ENCODE measurements around the gene CCNYL1. TPM values are rescaled to one million over a fixed set of nuclear protein-coding genes. Genes with fewer than 3 reads are reported as not detected.

The CCNYL1 gene
- polyA plus RNA-seq, 1 donor from 2014 or later: 14.7 TPM

DNA sequence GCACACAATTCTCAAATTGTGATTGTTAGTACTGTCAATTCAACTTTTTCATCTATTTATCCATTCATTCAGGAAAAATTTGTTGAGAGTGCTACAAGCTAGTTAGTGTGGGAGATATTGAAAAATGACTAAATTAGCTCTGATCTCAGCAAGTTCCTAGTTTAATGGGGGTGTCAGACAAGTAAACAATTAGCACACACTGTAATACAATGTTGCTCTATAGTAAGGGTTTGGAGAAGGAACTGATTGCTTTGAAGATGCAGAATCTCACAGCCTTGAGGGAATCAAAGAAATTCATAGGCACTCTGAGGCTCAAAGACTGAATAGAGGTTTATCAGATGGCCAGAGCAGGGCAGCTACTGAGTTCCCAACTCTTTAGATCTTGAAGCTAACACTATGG lies 6.8 kb upstream of the CCNYL1 start:
- Histone ChIP-seq H4K20me1 (ENCODE audit: insufficient read depth) (no peaks in the 10 kb centered on the region), H3K9me2 (ENCODE audit: insufficient read depth, low read length) (no peaks in the 10 kb centered on the region), H3K9ac (ENCODE audit: low read length) (no peak overlapping the region), H3F3A (ENCODE audit: insufficient read depth, low read length, poor library complexity, severe bottlenecking) (no peaks in the 10 kb centered on the region), H3K79me2 (replicated peaks; ENCODE audit: insufficient read depth, low read length) (no peaks in the 10 kb centered on the region), H3K4me2 (ENCODE audit: low read length) (no peak overlapping the region), H3K27me3 (ENCODE audit: insufficient read depth, low read depth, low read length) (no peaks in the 10 kb centered on the region), H3K36me3 (ENCODE audit: insufficient read depth, low read length) (no peaks in the 10 kb centered on the region), H3K4me3 (ENCODE audit: low read length) (no peak overlapping the region), H2AFZ (ENCODE audit: low read depth, low read length) (no peak overlapping the region), H3K27ac (ENCODE audit: low read length) (no peak overlapping the region), H3K9me3 (ENCODE audit: low read length) (no peaks in the 10 kb centered on the region)
- TF ChIP-seq EP300 (conservative IDR thresholded peaks at IDR 0.05; ENCODE audit: poor library complexity, severe bottlenecking) (no peak), MXI1 (conservative IDR thresholded peaks at IDR 0.05; ENCODE audit: poor library complexity, severe bottlenecking) (no peak), SMC3 (conservative IDR thresholded peaks at IDR 0.05; ENCODE audit: poor library complexity) (no peak), RAD21 (conservative IDR thresholded peaks at IDR 0.05) (no peak), EZH2 (IDR thresholded peaks at IDR 0.05; ENCODE audit: borderline replicate concordance, insufficient read depth, low read length, poor library complexity, severe bottlenecking) (no peak), TAF1 (IDR thresholded peaks at IDR 0.05; ENCODE audit: low read depth) (no peak), POLR2AphosphoS5 (IDR thresholded peaks at IDR 0.05) (no peak)
- TF ChIP-seq, protein P1, sequence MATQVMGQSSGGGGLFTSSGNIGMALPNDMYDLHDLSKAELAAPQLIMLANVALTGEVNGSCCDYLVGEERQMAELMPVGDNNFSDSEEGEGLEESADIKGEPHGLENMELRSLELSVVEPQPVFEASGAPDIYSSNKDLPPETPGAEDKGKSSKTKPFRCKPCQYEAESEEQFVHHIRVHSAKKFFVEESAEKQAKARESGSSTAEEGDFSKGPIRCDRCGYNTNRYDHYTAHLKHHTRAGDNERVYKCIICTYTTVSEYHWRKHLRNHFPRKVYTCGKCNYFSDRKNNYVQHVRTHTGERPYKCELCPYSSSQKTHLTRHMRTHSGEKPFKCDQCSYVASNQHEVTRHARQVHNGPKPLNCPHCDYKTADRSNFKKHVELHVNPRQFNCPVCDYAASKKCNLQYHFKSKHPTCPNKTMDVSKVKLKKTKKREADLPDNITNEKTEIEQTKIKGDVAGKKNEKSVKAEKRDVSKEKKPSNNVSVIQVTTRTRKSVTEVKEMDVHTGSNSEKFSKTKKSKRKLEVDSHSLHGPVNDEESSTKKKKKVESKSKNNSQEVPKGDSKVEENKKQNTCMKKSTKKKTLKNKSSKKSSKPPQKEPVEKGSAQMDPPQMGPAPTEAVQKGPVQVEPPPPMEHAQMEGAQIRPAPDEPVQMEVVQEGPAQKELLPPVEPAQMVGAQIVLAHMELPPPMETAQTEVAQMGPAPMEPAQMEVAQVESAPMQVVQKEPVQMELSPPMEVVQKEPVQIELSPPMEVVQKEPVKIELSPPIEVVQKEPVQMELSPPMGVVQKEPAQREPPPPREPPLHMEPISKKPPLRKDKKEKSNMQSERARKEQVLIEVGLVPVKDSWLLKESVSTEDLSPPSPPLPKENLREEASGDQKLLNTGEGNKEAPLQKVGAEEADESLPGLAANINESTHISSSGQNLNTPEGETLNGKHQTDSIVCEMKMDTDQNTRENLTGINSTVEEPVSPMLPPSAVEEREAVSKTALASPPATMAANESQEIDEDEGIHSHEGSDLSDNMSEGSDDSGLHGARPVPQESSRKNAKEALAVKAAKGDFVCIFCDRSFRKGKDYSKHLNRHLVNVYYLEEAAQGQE (IDR thresholded peaks at IDR 0.05; ENCODE audit: borderline replicate concordance): no peak
- TF ChIP-seq, protein P2, sequence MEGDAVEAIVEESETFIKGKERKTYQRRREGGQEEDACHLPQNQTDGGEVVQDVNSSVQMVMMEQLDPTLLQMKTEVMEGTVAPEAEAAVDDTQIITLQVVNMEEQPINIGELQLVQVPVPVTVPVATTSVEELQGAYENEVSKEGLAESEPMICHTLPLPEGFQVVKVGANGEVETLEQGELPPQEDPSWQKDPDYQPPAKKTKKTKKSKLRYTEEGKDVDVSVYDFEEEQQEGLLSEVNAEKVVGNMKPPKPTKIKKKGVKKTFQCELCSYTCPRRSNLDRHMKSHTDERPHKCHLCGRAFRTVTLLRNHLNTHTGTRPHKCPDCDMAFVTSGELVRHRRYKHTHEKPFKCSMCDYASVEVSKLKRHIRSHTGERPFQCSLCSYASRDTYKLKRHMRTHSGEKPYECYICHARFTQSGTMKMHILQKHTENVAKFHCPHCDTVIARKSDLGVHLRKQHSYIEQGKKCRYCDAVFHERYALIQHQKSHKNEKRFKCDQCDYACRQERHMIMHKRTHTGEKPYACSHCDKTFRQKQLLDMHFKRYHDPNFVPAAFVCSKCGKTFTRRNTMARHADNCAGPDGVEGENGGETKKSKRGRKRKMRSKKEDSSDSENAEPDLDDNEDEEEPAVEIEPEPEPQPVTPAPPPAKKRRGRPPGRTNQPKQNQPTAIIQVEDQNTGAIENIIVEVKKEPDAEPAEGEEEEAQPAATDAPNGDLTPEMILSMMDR (IDR thresholded peaks at IDR 0.05; ENCODE audit: poor library complexity, severe bottlenecking): no peak

DNA sequence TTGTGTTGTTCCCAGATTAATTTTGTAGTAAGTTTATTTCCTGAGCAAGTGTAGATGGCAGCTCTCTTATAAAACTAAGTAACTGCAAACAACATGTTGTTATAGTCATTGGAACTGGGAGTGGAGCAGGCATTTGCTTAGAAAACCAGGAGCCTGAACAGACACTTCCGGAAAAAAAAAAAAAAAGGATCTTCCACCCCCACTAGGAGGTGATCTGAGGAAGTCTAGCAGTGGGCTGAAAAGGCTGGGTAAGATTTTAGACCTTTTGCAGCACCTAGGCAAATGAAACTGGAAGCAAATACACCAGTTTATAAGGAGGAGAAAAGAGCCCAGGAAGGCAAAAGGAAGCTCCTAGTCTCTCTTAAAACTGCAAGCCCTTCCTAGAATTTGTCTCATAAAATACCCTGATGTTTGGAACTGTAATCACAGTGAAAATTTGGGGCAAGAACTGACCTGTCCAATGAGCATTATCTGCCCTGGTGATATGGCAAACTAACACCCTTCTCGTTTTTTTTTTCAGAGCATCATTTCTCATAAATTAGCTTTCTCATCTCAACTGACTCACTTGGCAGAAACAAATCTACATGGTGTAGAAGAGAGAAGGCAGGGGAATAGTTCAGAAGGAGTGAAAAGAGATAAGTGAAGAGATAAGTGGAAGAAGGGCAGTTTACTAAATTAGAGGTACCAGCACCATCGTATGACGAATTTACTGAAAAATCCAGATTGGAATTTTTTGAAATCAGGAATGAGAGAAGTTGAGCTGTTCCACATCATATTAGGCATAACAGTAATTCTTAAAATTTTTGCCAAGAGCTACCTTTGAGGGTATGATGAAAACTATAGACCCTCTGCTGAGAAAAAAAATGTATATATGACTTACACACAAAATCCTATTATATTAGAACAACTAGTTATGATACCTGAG lies 4.2 kb upstream of the CCNYL1 start:
- H3K4me3 ChIP-seq (ENCODE audit: low read length): no peak overlapping the region
- TF ChIP-seq, protein P1 (IDR thresholded peaks at IDR 0.05; ENCODE audit: borderline replicate concordance): no peak
- TF ChIP-seq, protein P2 (IDR thresholded peaks at IDR 0.05; ENCODE audit: poor library complexity, severe bottlenecking): no peak
- TF ChIP-seq EP300 (conservative IDR thresholded peaks at IDR 0.05; ENCODE audit: poor library complexity, severe bottlenecking): no peak
- TF ChIP-seq RAD21 (conservative IDR thresholded peaks at IDR 0.05): no peak
- no peak for TF ChIP-seq SMC3 (conservative IDR thresholded peaks at IDR 0.05; ENCODE audit: poor library complexity)
- no peak for TF ChIP-seq MXI1 (conservative IDR thresholded peaks at IDR 0.05; ENCODE audit: poor library complexity, severe bottlenecking)
- TF ChIP-seq POLR2AphosphoS5 (IDR thresholded peaks at IDR 0.05): no peak
- TF ChIP-seq EZH2 (IDR thresholded peaks at IDR 0.05; ENCODE audit: borderline replicate concordance, insufficient read depth, low read length, poor library complexity, severe bottlenecking): no peak
- TF ChIP-seq TAF1 (IDR thresholded peaks at IDR 0.05; ENCODE audit: low read depth): no peak
- H3K4me2 ChIP-seq (ENCODE audit: low read length): no peak overlapping the region
- no peaks in the 10 kb centered on the region for H3K36me3 ChIP-seq (ENCODE audit: insufficient read depth, low read length)
- H3K27me3 ChIP-seq (ENCODE audit: insufficient read depth, low read depth, low read length): no peaks in the 10 kb centered on the region
- peaks cover 2% of the 10 kb centered on the region for H3F3A ChIP-seq (ENCODE audit: insufficient read depth, low read length, poor library complexity, severe bottlenecking)
- H3K79me2 ChIP-seq (replicated peaks; ENCODE audit: insufficient read depth, low read length): no peaks in the 10 kb centered on the region
- H4K20me1 ChIP-seq (ENCODE audit: insufficient read depth): no peaks in the 10 kb centered on the region
- no peaks in the 10 kb centered on the region for H3K9me2 ChIP-seq (ENCODE audit: insufficient read depth, low read length)
- no peak overlapping the region for H3K27ac ChIP-seq (ENCODE audit: low read length)
- no peaks in the 10 kb centered on the region for H3K9me3 ChIP-seq (ENCODE audit: low read length)
- no peak overlapping the region for H3K9ac ChIP-seq (ENCODE audit: low read length)
- H2AFZ ChIP-seq (ENCODE audit: low read depth, low read length): no peak overlapping the region

Measured in neural cell (in vitro differentiated cells).